HEK293 (cell line): ENCODE results near the gene SYT14.
A peak's percentile ranks its signal among the peaks of the same experiment; 100 is the strongest.

Experiments used
- CTCF ChIA-PET: fragments of 350-600 bp; formaldehyde crosslinking; extraction: SDS; loops from one replicate; lab custom pipeline; 2021; ENCODE audit warnings: antibody characterized with exemption; lab: Yijun Ruan, JAX
- POLR2A ChIA-PET: fragments of 300-600 bp; formaldehyde crosslinking; extraction: SDS; loops from one replicate; lab custom pipeline; 2020; ENCODE audit warnings: antibody characterized with exemption, inconsistent platforms; lab: Yijun Ruan, JAX
- H3K27ac ChIP-seq: fragments of 200-500 bp; sonication (Bioruptor generic); 2 replicates; pipeline ENCODE4 v1.5.1; 2014; ENCODE audit warnings: low read depth, low read length, control low read depth, inconsistent platforms; ENCODE audit errors: extremely low read depth
- H3K36me3 ChIP-seq, 2 experiments: fragments of 200-500 bp in 1 of 2; sonication (Bioruptor generic) in 1 of 2; 1 replicate in 1 of 2; 2 replicates in 1 of 2; pipeline ENCODE4 v1.5.1; 2014 to 2017; ENCODE audit warnings: inconsistent platforms in 2 of 2, low read length in 2 of 2; ENCODE audit not compliant: control insufficient read depth in 2 of 2, insufficient read depth in 1 of 2
- H3K4me1 ChIP-seq: fragments of 200-500 bp; sonication (Bioruptor generic); 2 replicates; pipeline ENCODE4 v1.5.1; 2014; ENCODE audit warnings: mild to moderate bottlenecking, low read length, inconsistent platforms; ENCODE audit not compliant: control insufficient read depth, insufficient read depth
- H3K4me3 ChIP-seq: 2 replicates; pipeline ENCODE4 v1.5.1; 2011; ENCODE audit warnings: low read depth, mild to moderate bottlenecking, control low read depth, low read length, moderate library complexity
- H3K9me3 ChIP-seq: fragments of 200-500 bp; sonication (Bioruptor generic); 2 replicates; pipeline ENCODE4 v1.5.1; 2014; ENCODE audit warnings: low read depth, low read length, inconsistent platforms; ENCODE audit not compliant: control insufficient read depth, insufficient read depth
- ATF2 ChIP-seq: fragments of 450-650 bp; formaldehyde crosslinking; IDR thresholded peaks from 2 replicates; pipeline ENCODE4 v1.5.1; 2016; ENCODE audit warnings: missing biosample characterization, missing genetic modification characterization, low read depth
- KLF10 ChIP-seq: fragments of 450-650 bp; IDR thresholded peaks from 2 replicates; pipeline ENCODE4 v1.5.1; 2018; ENCODE audit warnings: missing biosample characterization, mild to moderate bottlenecking, missing genetic modification characterization
- KLF17 ChIP-seq: fragments of 450-650 bp; formaldehyde crosslinking; IDR thresholded peaks from 2 replicates; pipeline ENCODE4 v1.5.1; 2016; ENCODE audit warnings: missing biosample characterization, missing genetic modification characterization
- MZF1 ChIP-seq: fragments of 450-650 bp; formaldehyde crosslinking; IDR thresholded peaks from 2 replicates; pipeline ENCODE4 v1.5.1; 2017; ENCODE audit warnings: missing biosample characterization, missing genetic modification characterization, borderline replicate concordance
- OSR2 ChIP-seq: fragments of 450-650 bp; formaldehyde crosslinking; IDR thresholded peaks from 2 replicates; pipeline ENCODE4 v1.5.1; 2016; ENCODE audit warnings: missing biosample characterization, missing genetic modification characterization
- PRDM2 ChIP-seq: fragments of 450-650 bp; formaldehyde crosslinking; IDR thresholded peaks from 2 replicates; pipeline ENCODE4 v1.5.1; 2016; ENCODE audit warnings: missing biosample characterization, missing genetic modification characterization, borderline replicate concordance
- REPIN1 ChIP-seq: fragments of 450-650 bp; formaldehyde crosslinking; IDR thresholded peaks from 2 replicates; pipeline ENCODE4 v1.5.1; 2017; ENCODE audit warnings: missing biosample characterization, missing genetic modification characterization, low read depth
- ZBTB6 ChIP-seq: fragments of 450-650 bp; formaldehyde crosslinking; IDR thresholded peaks from 2 replicates; pipeline ENCODE4 v1.5.1; 2017; ENCODE audit warnings: missing biosample characterization, missing genetic modification characterization
- ZFP3 ChIP-seq: fragments of 450-650 bp; formaldehyde crosslinking; IDR thresholded peaks from 2 replicates; pipeline ENCODE4 v1.5.1; 2016; ENCODE audit warnings: low read depth, missing biosample characterization, missing genetic modification characterization
- ZNF140 ChIP-seq: fragments of 450-650 bp; formaldehyde crosslinking; IDR thresholded peaks from 2 replicates; pipeline ENCODE4 v1.5.1; 2016; ENCODE audit warnings: missing biosample characterization, missing genetic modification characterization
- ZNF280C ChIP-seq: fragments of 450-650 bp; formaldehyde crosslinking; IDR thresholded peaks from 2 replicates; pipeline ENCODE4 v1.5.1; 2016; ENCODE audit warnings: missing biosample characterization, missing genetic modification characterization
- ZNF37A ChIP-seq: fragments of 450-650 bp; IDR thresholded peaks from 2 replicates; pipeline ENCODE4 v1.5.1; 2018; ENCODE audit warnings: missing biosample characterization, missing genetic modification characterization
- ZNF473 ChIP-seq: fragments of 450-650 bp; formaldehyde crosslinking; IDR thresholded peaks from 2 replicates; pipeline ENCODE4 v1.5.1; 2017; ENCODE audit warnings: missing biosample characterization, missing genetic modification characterization
- ZNF624 ChIP-seq: fragments of 450-650 bp; formaldehyde crosslinking; IDR thresholded peaks from 2 replicates; pipeline ENCODE4 v1.5.1; 2017; ENCODE audit warnings: missing biosample characterization, missing genetic modification characterization
- ZNF639 ChIP-seq: fragments of 450-650 bp; formaldehyde crosslinking; IDR thresholded peaks from 2 replicates; pipeline ENCODE4 v1.5.1; 2016; ENCODE audit warnings: missing biosample characterization, missing genetic modification characterization
- ZNF660 ChIP-seq: fragments of 450-650 bp; IDR thresholded peaks from 2 replicates; pipeline ENCODE4 v1.5.1; 2018; ENCODE audit warnings: missing biosample characterization, mild to moderate bottlenecking, missing genetic modification characterization

The SYT14 gene

GRCh38 chr1:210027994-210028393 lies 90.0 kb downstream of the SYT14 start:
- CTCF ChIA-PET: interaction anchor here (0.9 kb wide), 1 partner anchor 9 kb away, joined by 3 read pairs; no protein-coding TSS in a partner anchor
- no peak overlapping the region for H3K4me3 ChIP-seq
- H3K27ac ChIP-seq: no peak overlapping the region
- no peaks in the 10 kb centered on the region for H3K4me1 ChIP-seq
- TF ChIP-seq ZNF140 (tag by site-specific recombination): no peak
- TF ChIP-seq ATF2 (tag by site-specific recombination): peak; percentile 62
- TF ChIP-seq, all 188 proteins: peak for 1
- POLR2A ChIA-PET: no interaction called here
- Histone ChIP-seq H3K36me3 (no peaks in the 10 kb centered on the region), H3K9me3 (no peaks in the 10 kb centered on the region; the same call in 1 of the 2 replicates)

- Histone ChIP-seq H3K4me1 (no peaks in the 10 kb centered on the region), H3K36me3 (no peaks in the 10 kb centered on the region), H3K9me3 (no peaks in the 10 kb centered on the region; the same call in 1 of the 2 replicates), H3K4me3 (no peak overlapping the region)
- POLR2A ChIA-PET: no interaction called here
- TF ChIP-seq PRDM2: no peak
- no peak for TF ChIP-seq ZNF624 (tag by site-specific recombination)
- TF ChIP-seq ZNF37A: no peak
- no peak for TF ChIP-seq ZNF660 (tag by site-specific recombination)
- TF ChIP-seq KLF10 (tag by site-specific recombination): no peak
- TF ChIP-seq ZFP3 (tag by site-specific recombination): no peak
- TF ChIP-seq ZNF639 (tag by site-specific recombination): no peak
- TF ChIP-seq KLF17 (tag by site-specific recombination): no peak
- no peak for TF ChIP-seq ZNF280C (tag by site-specific recombination)
- no peak for TF ChIP-seq MZF1 (tag by site-specific recombination)
- no peak for TF ChIP-seq REPIN1 (tag by site-specific recombination)
- no peak for TF ChIP-seq ZNF473
- TF ChIP-seq OSR2: no peak
- TF ChIP-seq ZBTB6 (tag by site-specific recombination): no peak
- TF ChIP-seq, all 188 proteins: peak for 0
- H3K27ac ChIP-seq: no peak overlapping the region
- CTCF ChIA-PET: no interaction called here
These were observed 93.5 kb downstream of the SYT14 start for GRCh38 chr1:210031473-210031872.
